SU-DHL-6 (cell line): ENCODE data around the gene SDK2.

Experiments used
- H2AFZ ChIP-seq: fragments of 200-600 bp; sonication (generic); 2 replicates; pipeline ENCODE4 v1.6.1; 2014; ENCODE audit warnings: low read depth, mild to moderate bottlenecking, moderate library complexity, mixed read lengths, antibody characterized with exemption, low read length; ENCODE audit not compliant: severe bottlenecking
- H3F3A ChIP-seq: fragments of 200-600 bp; shearing (Covaris generic); 2 replicates; pipeline ENCODE4 v1.6.0; 2016; ENCODE audit warnings: antibody characterized with exemption, mild to moderate bottlenecking; ENCODE audit not compliant: insufficient read depth
- H3K27ac ChIP-seq: fragments of 200-600 bp; sonication (generic); 2 replicates; pipeline ENCODE4 v1.5.1; 2016; ENCODE audit warnings: low read depth, mild to moderate bottlenecking, low read length, moderate library complexity, mixed read lengths
- H3K27me3 ChIP-seq: fragments of 200-600 bp; sonication (generic), shearing (Covaris generic); 2 replicates; pipeline ENCODE4 v1.6.0; 2014; ENCODE audit warnings: mild to moderate bottlenecking, low read length
- H3K36me3 ChIP-seq: fragments of 200-600 bp; sonication (generic); 2 replicates; pipeline ENCODE4 v1.6.1; 2014; ENCODE audit warnings: mild to moderate bottlenecking, low read length, mixed read lengths
- H3K4me2 ChIP-seq: fragments of 300-600, 200-600 bp; shearing (Covaris generic), sonication (generic); 2 replicates; pipeline ENCODE4 v1.6.0; 2014; ENCODE audit warnings: low read length, low read depth, mild to moderate bottlenecking; ENCODE audit not compliant: poor library complexity, severe bottlenecking
- H3K4me3 ChIP-seq: fragments of 200-600 bp; sonication (generic); 2 replicates; pipeline ENCODE4 v1.5.1; 2014; ENCODE audit warnings: antibody characterized with exemption, low read length, mild to moderate bottlenecking, mixed read lengths; ENCODE audit not compliant: insufficient read depth, poor library complexity, severe bottlenecking
- H3K79me2 ChIP-seq: fragments of 200-600 bp; sonication (generic); 2 replicates; pipeline ENCODE4 v1.6.1; 2014; ENCODE audit warnings: mild to moderate bottlenecking, low read length, moderate library complexity; ENCODE audit not compliant: insufficient read depth
- H3K9ac ChIP-seq: fragments of 200-600 bp; sonication (generic); 2 replicates; pipeline ENCODE4 v1.7.0; 2014; ENCODE audit warnings: mild to moderate bottlenecking, low read length
- H3K9me2 ChIP-seq: fragments of 200-600 bp; sonication (generic); replicated peaks from 2 replicates; pipeline ENCODE4 v1.6.1; 2014; ENCODE audit warnings: low read length; ENCODE audit not compliant: insufficient read depth
- H3K9me3 ChIP-seq: fragments of 200-600 bp; sonication (generic); 2 replicates; pipeline ENCODE4 v1.6.1; 2014; ENCODE audit warnings: low read length, mixed read lengths; ENCODE audit not compliant: insufficient read depth
- H4K20me1 ChIP-seq: fragments of 200-600 bp; sonication (generic); 2 replicates; pipeline ENCODE4 v1.6.1; 2014; ENCODE audit warnings: low read depth, mild to moderate bottlenecking, antibody characterized with exemption, low read length, moderate library complexity, mixed read lengths
- CTCF ChIP-seq: fragments of 200-600 bp; sonication (generic); IDR thresholded peaks from one replicate; pipeline ENCODE4 v1.5.1; 2017; ENCODE audit warnings: antibody characterized with exemption, mild to moderate bottlenecking, low read length, moderate library complexity; ENCODE audit not compliant: insufficient read depth, poor library complexity, severe bottlenecking
- EZH2phosphoT487 ChIP-seq: fragments of 200-600 bp; sonication (generic), shearing (Covaris generic); conservative IDR thresholded peaks from 2 replicates; pipeline ENCODE4 v1.6.1; 2018; ENCODE audit warnings: mild to moderate bottlenecking, antibody characterized with exemption, low read length, moderate library complexity, mixed read lengths

Gene SDK2

DNA sequence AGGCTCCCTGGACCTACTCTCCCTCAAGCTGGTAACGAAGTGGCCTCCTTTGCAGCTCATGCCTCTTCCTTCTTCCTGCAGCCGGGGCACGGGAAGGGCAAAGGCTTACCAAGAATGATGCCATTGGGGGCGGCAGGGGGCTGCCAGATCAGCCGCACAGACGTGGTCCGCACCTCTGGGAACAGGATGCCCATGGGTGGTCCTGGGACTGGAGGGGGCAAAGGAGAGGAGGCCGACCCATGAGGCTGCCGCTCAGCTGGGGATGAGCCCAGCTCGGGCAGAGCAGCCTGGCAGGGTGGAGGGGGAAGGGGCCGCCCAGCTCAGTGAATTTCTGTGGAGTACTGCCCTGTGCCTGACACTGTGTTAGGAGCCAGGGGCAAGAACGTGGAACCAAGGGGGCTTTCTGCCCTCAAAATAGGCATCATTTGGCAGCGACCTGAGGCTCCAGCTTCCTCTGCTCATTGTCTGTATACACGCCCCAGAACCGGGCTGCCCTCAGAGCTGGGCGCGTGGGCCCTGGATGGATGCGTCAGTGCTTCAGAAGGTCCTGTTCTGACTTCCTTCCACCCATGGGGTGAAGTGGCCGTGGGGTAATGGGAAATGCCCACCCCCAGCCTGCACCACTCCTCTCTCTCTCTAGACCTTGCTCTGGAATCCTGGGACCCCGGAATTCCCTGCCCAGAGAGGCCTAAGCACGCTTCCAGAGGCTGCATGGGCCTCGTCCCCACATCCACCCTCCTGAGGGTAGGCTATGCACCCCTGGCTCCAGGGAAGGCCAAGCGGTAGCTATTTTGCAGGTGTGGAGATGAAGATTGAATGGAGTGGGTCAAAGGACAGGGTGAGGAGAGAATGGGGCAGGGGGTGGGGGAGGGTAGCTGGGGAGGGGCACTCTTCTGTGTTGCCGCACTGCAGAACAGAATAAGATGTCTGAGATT lies 252.6 kb downstream of the SDK2 start:
- Histone ChIP-seq H3K36me3 (no peaks in the 10 kb centered on the region), H3K9me2 (no peaks in the 10 kb centered on the region), H3K4me2 (no peak overlapping the region), H3K79me2 (no peaks in the 10 kb centered on the region), H3K9me3 (no peaks in the 10 kb centered on the region), H3F3A (no peaks in the 10 kb centered on the region), H3K4me3 (no peak overlapping the region), H3K27ac (no peak overlapping the region), H3K27me3 (no peaks in the 10 kb centered on the region), H2AFZ (no peak overlapping the region), H4K20me1 (no peaks in the 10 kb centered on the region), H3K9ac (no peak overlapping the region)
- TF ChIP-seq EZH2phosphoT487, result no peak
- TF ChIP-seq CTCF, result no peak

DNA sequence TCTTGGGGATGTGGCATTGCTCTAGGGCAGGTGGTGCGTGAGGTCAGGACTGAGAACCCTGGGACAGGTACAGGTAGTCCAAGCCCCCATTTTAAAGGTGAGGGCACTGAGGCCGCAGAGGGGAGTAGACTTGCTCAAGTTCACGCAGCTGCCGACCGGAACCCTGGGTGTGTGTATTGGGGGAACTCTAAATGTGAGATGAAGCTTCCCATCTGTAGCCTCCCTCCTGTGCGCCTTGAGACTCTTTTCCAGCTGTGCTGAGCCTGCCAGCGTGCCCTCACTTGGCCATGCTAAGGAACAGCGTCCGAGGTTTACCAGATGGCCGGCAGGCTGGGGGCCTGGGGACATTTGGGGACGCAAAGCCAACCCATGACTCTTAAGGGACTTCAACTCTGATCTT lies 253.4 kb downstream of the SDK2 start:
- H3K36me3 ChIP-seq, result no peaks in the 10 kb centered on the region
- no peak overlapping the region for H3K27ac ChIP-seq
- no peaks in the 10 kb centered on the region for H3K9me2 ChIP-seq
- no peaks in the 10 kb centered on the region for H3K27me3 ChIP-seq
- TF ChIP-seq EZH2phosphoT487, result no peak
- TF ChIP-seq CTCF, result no peak
- H3K9ac ChIP-seq, result no peak overlapping the region
- no peak overlapping the region for H2AFZ ChIP-seq
- H3K4me3 ChIP-seq, result no peak overlapping the region
- no peak overlapping the region for H3K4me2 ChIP-seq
- no peaks in the 10 kb centered on the region for H3K9me3 ChIP-seq
- no peaks in the 10 kb centered on the region for H4K20me1 ChIP-seq
- no peaks in the 10 kb centered on the region for H3F3A ChIP-seq
- no peaks in the 10 kb centered on the region for H3K79me2 ChIP-seq

GRCh38 chr17:73390221-73390620 lies 254.0 kb downstream of the SDK2 start:
- Histone ChIP-seq H3K36me3 (no peaks in the 10 kb centered on the region), H3K9ac (no peak overlapping the region), H3K4me3 (no peak overlapping the region), H3K4me2 (no peak overlapping the region), H3K9me3 (no peaks in the 10 kb centered on the region), H3F3A (no peaks in the 10 kb centered on the region), H4K20me1 (no peaks in the 10 kb centered on the region), H3K79me2 (no peaks in the 10 kb centered on the region), H3K9me2 (no peaks in the 10 kb centered on the region), H2AFZ (no peak overlapping the region), H3K27ac (no peak overlapping the region), H3K27me3 (no peaks in the 10 kb centered on the region)
- TF ChIP-seq CTCF (no peak), EZH2phosphoT487 (no peak)
